BJ (cell line): Measurements from ENCODE around the gene KATNB1. TPM values are rescaled to one million over a fixed set of nuclear protein-coding genes. Genes with fewer than 3 reads are reported as not detected.

Experiments
- CTCF ChIA-PET: fragments of 350-600 bp; formaldehyde crosslinking; extraction: SDS; loops from one replicate; lab custom pipeline; 2021; ENCODE audit warnings: antibody characterized with exemption, inconsistent platforms; lab: Yijun Ruan, JAX
- POLR2A ChIA-PET: fragments of 300-600 bp; sonication (Branson Sonifier 250); formaldehyde crosslinking; extraction: SDS; loops from one replicate; lab custom pipeline; 2021; ENCODE audit warnings: antibody characterized with exemption; lab: Charles Lee
- DNase-seq: peaks from one replicate; pipeline ENCODE4 v3.0.0-alpha.2; 2011; ENCODE audit warnings: low read depth
- H3K27me3 ChIP-seq: 2 replicates; pipeline ENCODE4 v1.6.0; 2011; ENCODE audit warnings: low read length; ENCODE audit not compliant: control insufficient read depth, insufficient read depth
- H3K36me3 ChIP-seq: 2 replicates; pipeline ENCODE4 v1.5.1; 2011; ENCODE audit warnings: low read length; ENCODE audit not compliant: control insufficient read depth, insufficient read depth
- H3K4me3 ChIP-seq: 2 replicates; pipeline ENCODE4 v1.5.1; 2011; ENCODE audit warnings: low read depth, mild to moderate bottlenecking, control low read depth, low read length
- polyA plus RNA-seq: library from polyadenylated mRNA; depleted of rRNA; stranded (reverse); fragments of >200 nt; gene quantifications from 2 replicates; pipeline ENCODE4 v1.2.3, GENCODE V29; 2011
- TF ChIP-seq, protein P1 (sequence below): IDR thresholded peaks from 2 replicates; pipeline ENCODE4 v1.5.1; 2011; ENCODE audit warnings: low read depth, mild to moderate bottlenecking, control low read depth, inconsistent platforms, low read length, moderate library complexity; ENCODE audit not compliant: insufficient read depth

Gene KATNB1
- polyA plus RNA-seq, 1 experiment: 28.1 TPM

DNA sequence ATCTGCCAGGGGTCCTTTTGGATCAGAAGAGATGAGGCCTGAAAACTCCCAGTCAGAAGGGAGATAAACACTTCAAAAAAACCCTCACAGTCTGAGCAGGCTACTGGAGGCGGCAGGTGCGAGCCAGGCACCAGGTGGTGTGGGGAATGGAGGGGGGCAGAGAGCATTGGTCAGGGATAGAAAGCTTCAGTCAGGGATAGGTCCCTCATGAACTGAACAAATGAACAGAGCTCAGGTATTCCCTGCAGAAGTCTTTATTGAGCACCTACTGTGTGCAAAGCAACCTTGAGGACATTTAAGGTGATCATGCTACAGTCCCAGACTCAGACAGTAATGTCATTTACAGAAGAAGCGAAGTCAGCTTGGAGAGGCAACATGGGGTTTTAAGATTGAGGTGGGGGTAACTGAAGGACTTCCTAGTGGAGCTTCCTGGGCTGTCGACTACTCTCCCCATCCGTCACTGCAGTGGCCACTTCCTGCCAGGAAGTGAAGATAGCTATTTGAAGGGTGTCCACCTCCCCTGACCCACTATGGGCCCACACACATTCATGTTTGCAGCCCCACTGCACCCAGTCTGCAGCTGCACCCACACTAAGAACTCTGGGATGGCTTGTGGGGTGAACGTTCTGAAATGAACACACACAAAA, 63.5 kb downstream of the KATNB1 start:
- POLR2A ChIA-PET: no interaction called here
- Histone ChIP-seq H3K4me3 (no peak overlapping the region), H3K36me3 (peaks cover 22% of the 10 kb centered on the region), H3K27me3 (no peaks in the 10 kb centered on the region)
- DNase-seq: no peak
- CTCF ChIA-PET: interaction anchor here (0.8 to 2.5 kb wide), 6 partner anchors 8 to 64 kb away, joined by 3 to 13 read pairs (median 4); no protein-coding TSS in a partner anchor
- TF ChIP-seq, protein P1, sequence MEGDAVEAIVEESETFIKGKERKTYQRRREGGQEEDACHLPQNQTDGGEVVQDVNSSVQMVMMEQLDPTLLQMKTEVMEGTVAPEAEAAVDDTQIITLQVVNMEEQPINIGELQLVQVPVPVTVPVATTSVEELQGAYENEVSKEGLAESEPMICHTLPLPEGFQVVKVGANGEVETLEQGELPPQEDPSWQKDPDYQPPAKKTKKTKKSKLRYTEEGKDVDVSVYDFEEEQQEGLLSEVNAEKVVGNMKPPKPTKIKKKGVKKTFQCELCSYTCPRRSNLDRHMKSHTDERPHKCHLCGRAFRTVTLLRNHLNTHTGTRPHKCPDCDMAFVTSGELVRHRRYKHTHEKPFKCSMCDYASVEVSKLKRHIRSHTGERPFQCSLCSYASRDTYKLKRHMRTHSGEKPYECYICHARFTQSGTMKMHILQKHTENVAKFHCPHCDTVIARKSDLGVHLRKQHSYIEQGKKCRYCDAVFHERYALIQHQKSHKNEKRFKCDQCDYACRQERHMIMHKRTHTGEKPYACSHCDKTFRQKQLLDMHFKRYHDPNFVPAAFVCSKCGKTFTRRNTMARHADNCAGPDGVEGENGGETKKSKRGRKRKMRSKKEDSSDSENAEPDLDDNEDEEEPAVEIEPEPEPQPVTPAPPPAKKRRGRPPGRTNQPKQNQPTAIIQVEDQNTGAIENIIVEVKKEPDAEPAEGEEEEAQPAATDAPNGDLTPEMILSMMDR: no peak

DNA sequence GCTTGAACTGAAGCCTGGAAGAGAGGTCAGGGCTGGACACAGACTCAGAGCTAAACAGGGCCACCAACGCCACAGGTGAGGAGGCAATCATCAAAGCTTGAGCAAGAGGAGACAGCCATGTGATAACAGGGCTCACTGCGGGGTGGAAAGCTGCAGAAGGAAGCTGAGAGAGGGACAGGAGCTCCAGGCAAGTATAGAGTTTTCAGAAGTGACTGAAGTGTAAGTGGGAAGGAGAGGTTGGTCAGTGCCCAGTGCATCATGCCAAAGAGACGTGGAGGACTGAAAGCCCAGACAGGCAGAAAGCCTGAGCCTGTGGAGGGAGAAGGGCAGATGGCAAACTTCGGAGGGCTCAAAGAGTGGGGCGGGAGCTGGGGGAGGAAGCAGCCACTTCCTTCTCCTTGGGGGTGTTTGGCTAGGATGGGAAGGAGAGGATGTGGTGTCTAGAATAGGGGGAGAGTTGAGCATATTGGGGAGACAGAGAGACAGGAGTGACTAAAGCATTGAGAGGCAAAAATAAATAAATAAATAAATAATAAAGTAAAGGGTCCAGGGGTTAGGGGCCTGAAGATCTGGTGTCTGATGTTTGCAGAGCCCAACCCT, 64.1 kb downstream of the KATNB1 start:
- Histone ChIP-seq H3K36me3 (peaks cover 21% of the 10 kb centered on the region), H3K4me3 (no peak overlapping the region), H3K27me3 (no peaks in the 10 kb centered on the region)
- POLR2A ChIA-PET: no interaction called here
- DNase-seq: no peak
- TF ChIP-seq, protein P1: no peak
- CTCF ChIA-PET: interaction anchor here (1.2 to 2.5 kb wide), 6 partner anchors 16 to 64 kb away, joined by 3 to 13 read pairs (median 4); partner anchors contain the start of gene KATNB1

DNA sequence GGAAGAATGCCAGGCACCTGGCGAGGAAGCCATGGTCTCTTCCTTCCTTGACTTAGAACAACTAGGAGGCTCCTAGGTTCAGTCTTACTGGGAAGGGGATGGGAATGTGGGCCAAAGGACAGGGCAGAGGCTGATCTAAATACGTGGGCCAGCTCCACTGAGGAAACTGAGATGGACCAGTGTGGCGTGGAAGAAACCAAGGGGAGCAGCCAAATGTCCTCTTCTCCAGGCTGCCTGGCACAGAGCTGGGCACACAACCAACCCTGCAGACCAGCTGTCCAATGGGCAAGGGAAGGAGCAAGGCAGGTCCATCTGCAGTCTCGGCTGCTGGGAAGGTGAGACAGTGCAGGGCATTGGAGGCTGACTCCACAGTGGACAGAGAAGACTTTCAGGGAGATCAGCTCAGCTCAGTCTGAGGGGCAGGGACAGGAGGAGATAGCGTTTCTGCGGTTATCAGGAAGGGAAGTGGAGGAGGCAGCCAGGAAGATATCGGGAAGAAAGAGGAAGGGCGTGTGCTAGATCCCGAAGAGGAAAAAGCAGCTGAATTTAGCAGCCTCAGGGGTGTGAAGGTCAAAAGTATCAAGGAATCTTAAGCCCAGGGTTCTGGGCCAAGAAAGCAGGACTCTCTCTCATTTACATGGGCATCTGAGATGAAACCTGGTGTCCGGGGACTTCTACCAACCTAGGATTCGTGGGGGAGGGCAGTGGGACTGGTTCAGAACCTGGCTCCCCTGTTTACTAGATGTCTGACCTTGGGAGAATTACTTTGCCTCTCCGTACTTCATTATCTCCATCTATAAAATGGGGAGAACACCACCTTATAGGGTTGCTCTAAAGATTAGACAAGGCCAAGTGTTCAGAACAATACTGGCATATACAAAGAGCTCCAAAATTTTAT, 64.9 kb downstream of the KATNB1 start:
- POLR2A ChIA-PET: no interaction called here
- TF ChIP-seq, protein P1: no peak
- peak overlapping the region; percentile 68; the same call in 1 of the 2 replicates for H3K4me3 ChIP-seq
- peaks cover 17% of the 10 kb centered on the region for H3K36me3 ChIP-seq
- CTCF ChIA-PET: interaction anchor here (0.6 to 2.5 kb wide), 9 partner anchors 9 to 81 kb away, joined by 3 to 13 read pairs (median 4); partner anchors contain the start of gene KATNB1
- H3K27me3 ChIP-seq: no peaks in the 10 kb centered on the region
- DNase-seq: no peak

DNA sequence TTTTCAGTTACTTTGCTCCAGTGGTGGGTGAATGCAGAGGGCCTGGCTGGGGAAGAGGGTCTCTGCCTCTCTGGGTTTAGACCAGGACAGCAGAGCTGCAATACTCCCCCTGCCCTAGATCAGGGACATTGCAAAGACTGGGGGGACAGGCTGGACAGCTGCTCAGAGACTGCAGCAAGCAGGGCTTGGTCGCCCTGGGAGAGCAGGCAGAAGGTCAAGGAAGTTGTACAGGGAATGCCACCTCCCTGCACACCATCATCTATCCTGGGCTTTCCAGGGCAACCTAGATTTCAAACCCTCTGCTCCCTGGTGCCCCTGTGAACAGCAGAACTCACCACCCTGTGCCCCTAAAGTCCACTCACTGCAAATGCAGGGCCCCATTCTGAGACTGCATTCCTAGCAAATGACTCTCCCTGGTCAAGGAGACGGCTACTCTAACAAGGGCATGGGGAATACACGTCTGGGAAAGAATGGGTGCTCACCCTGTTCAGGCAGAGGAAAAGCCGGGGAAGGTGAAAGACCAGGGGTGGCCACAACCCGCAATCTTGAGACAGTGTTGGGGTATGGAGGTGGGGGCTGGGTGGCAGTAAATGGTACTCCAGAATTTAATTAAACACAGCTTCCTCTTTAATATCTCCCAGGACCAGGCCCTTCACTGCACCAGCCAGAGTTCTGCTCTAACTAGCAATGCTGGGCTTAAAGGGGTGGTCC, 65.7 kb downstream of the KATNB1 start:
- POLR2A ChIA-PET: no interaction called here
- CTCF ChIA-PET: interaction anchor here (0.6 to 2.5 kb wide), 9 partner anchors 9 to 81 kb away, joined by 3 to 13 read pairs (median 4); partner anchors contain the start of gene KATNB1
- H3K36me3 ChIP-seq: peaks cover 16% of the 10 kb centered on the region
- peak overlapping the region; percentile 68 for H3K4me3 ChIP-seq
- DNase-seq: no peak
- TF ChIP-seq, protein P1: peak; percentile 21
- no peaks in the 10 kb centered on the region for H3K27me3 ChIP-seq
